ENCODE measurements around the gene INTS15. TPM values are rescaled to one million over a fixed set of nuclear protein-coding genes. Genes with fewer than 3 reads are reported as not detected.
A peak's percentile ranks its signal among the peaks of the same experiment; 100 is the strongest.

INTS15 gene
- total RNA-seq, 1 experiment from 2014 or later = 24.3 TPM

GRCh38 chr7:6589151-6589828 lies 531 bp upstream of the INTS15 start:
- H3K4me2 ChIP-seq (ENCODE audit: low read length) = peak overlapping the region; percentile 51
- H3K9me2 ChIP-seq (ENCODE audit: insufficient read depth) = no peaks in the 10 kb centered on the region
- peaks cover 9 to 17% of the 10 kb centered on the region in 2 experiments; a peak in 3 of 4 replicates for H3K36me3 ChIP-seq (ENCODE audit: control insufficient read depth in 1 of 2, insufficient read depth in 2 of 2, low read length in 2 of 2)
- H3K9me3 ChIP-seq (ENCODE audit: control insufficient read depth in 1 of 2, insufficient read depth in 1 of 2, low read depth in 1 of 2, low read length in 2 of 2) = no peaks in the 10 kb centered on the region
- no peak overlapping the region for H2AFZ ChIP-seq (ENCODE audit: low read depth, low read length, poor library complexity, severe bottlenecking)
- peaks cover 9 to 17% of the 10 kb centered on the region in 2 experiments for H3K4me1 ChIP-seq (ENCODE audit: control insufficient read depth in 1 of 2, insufficient read depth in 2 of 2, low read length in 2 of 2)
- H3K27ac ChIP-seq (ENCODE audit: low read depth, low read length) = peak overlapping the region; percentile 84; the same call in 1 of the 2 replicates
- TF ChIP-seq ZNF274 (IDR thresholded peaks at IDR 0.05; ENCODE audit: low read depth, low read length) (no peak), EGR1 (IDR thresholded peaks at IDR 0.05; ENCODE audit: low read depth) (no peak), POLR2AphosphoS5 (IDR thresholded peaks at IDR 0.05; ENCODE audit: low read depth, low read length) (no peak), TCF7L2 (IDR thresholded peaks at IDR 0.05; ENCODE audit: borderline replicate concordance, extremely low read depth, insufficient read depth, insufficient read length) (no peak), POLR2A (IDR thresholded peaks at IDR 0.05; ENCODE audit: borderline replicate concordance, extremely low read depth, insufficient read depth, insufficient read length) (no peak), YY1 (IDR thresholded peaks at IDR 0.05; ENCODE audit: extremely low read depth, insufficient replicate concordance, low read depth, low read length) (no peak)
- TF ChIP-seq, protein P1, sequence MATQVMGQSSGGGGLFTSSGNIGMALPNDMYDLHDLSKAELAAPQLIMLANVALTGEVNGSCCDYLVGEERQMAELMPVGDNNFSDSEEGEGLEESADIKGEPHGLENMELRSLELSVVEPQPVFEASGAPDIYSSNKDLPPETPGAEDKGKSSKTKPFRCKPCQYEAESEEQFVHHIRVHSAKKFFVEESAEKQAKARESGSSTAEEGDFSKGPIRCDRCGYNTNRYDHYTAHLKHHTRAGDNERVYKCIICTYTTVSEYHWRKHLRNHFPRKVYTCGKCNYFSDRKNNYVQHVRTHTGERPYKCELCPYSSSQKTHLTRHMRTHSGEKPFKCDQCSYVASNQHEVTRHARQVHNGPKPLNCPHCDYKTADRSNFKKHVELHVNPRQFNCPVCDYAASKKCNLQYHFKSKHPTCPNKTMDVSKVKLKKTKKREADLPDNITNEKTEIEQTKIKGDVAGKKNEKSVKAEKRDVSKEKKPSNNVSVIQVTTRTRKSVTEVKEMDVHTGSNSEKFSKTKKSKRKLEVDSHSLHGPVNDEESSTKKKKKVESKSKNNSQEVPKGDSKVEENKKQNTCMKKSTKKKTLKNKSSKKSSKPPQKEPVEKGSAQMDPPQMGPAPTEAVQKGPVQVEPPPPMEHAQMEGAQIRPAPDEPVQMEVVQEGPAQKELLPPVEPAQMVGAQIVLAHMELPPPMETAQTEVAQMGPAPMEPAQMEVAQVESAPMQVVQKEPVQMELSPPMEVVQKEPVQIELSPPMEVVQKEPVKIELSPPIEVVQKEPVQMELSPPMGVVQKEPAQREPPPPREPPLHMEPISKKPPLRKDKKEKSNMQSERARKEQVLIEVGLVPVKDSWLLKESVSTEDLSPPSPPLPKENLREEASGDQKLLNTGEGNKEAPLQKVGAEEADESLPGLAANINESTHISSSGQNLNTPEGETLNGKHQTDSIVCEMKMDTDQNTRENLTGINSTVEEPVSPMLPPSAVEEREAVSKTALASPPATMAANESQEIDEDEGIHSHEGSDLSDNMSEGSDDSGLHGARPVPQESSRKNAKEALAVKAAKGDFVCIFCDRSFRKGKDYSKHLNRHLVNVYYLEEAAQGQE (IDR thresholded peaks at IDR 0.05; ENCODE audit: low read depth) = no peak
- H3K4me3 ChIP-seq (replicated peaks in 1 of 2; ENCODE audit: low read depth in 1 of 2, low read length in 2 of 2) = no peak overlapping the region; a peak in 1 of 4 replicates
- BruUV-seq (replicated peaks) = no TSS peak
- no peak for DNase-seq (ENCODE audit: low read depth, low spot score)
- ChIA-PET CTCF (interaction anchor here (0.6 to 1.2 kb wide), 5 partner anchors 9 to 341 kb away, joined by 3 to 7 read pairs (median 4); partner anchors contain the start of gene ZDHHC4), RAD21 (ENCODE audit: low non-redundant PET in 1 of 2, low total read pairs in 2 of 2, uncharacterized antibody in 2 of 2, unreplicated experiment in 2 of 2) (no interaction called here), POLR2A (interaction anchor here (0.7 kb wide), 1 partner anchor 31 kb away, joined by 3 read pairs; no protein-coding TSS in a partner anchor)
- H3K79me2 ChIP-seq (ENCODE audit: insufficient read depth, low read length) = peaks cover 18% of the 10 kb centered on the region; the same call in 1 of the 2 replicates
- H3K27me3 ChIP-seq (ENCODE audit: insufficient read depth, low read length) = no peaks in the 10 kb centered on the region
- ATAC-seq = no peak; the same call in 1 of the 2 replicates
- H3K9ac ChIP-seq (ENCODE audit: low read length) = peak overlapping the region; percentile 38; the same call in 1 of the 2 replicates
- no peaks in the 10 kb centered on the region for H4K20me1 ChIP-seq (ENCODE audit: insufficient read depth)
- intact Hi-C loops (cut with micrococcal nuclease) = loop anchor here (10.0 kb wide), 1 partner anchor 266 kb away; no protein-coding TSS in a partner anchor

All from HCT116 (cell line).